NT2/D1 (cell line): ENCODE results near the gene DIS3L2.

Experiments
- DNase-seq: peaks from one replicate; pipeline ENCODE4 v3.0.0-alpha.2; 2011; ENCODE audit warnings: low read depth, low spot score
- H3K27me3 ChIP-seq: 2 replicates; pipeline ENCODE4 v1.6.0; 2011; ENCODE audit warnings: mild to moderate bottlenecking; ENCODE audit not compliant: insufficient read length, insufficient read depth
- H3K36me3 ChIP-seq: 2 replicates; pipeline ENCODE4 v1.6.1; 2011; ENCODE audit warnings: mild to moderate bottlenecking, low read length, mixed read lengths; ENCODE audit not compliant: insufficient read depth, insufficient read length
- H3K4me1 ChIP-seq: 2 replicates; pipeline ENCODE4 v1.5.1; 2011; ENCODE audit not compliant: insufficient read depth, insufficient read length
- H3K4me3 ChIP-seq: 2 replicates; pipeline ENCODE4 v1.5.1; 2011; ENCODE audit warnings: low read depth; ENCODE audit not compliant: insufficient read length
- H3K9ac ChIP-seq: 2 replicates; pipeline ENCODE4 v1.6.0; 2011; ENCODE audit warnings: low read depth; ENCODE audit not compliant: insufficient read length
- H3K9me3 ChIP-seq: 2 replicates; pipeline ENCODE4 v1.5.1; 2011; ENCODE audit warnings: mild to moderate bottlenecking, low read length; ENCODE audit not compliant: insufficient read depth
- SUZ12 ChIP-seq: IDR thresholded peaks from 2 replicates; pipeline ENCODE4 v1.6.1; 2011; ENCODE audit not compliant: insufficient read length, insufficient read depth; ENCODE audit errors: extremely low read depth
- YY1 ChIP-seq: IDR thresholded peaks from 2 replicates; pipeline ENCODE4 v1.6.1; 2011; ENCODE audit not compliant: insufficient read length, insufficient read depth
- ZNF274 ChIP-seq: IDR thresholded peaks from 2 replicates; pipeline ENCODE4 v1.6.1; 2011; ENCODE audit warnings: mild to moderate bottlenecking, low read depth, low read length

Gene DIS3L2

DNA sequence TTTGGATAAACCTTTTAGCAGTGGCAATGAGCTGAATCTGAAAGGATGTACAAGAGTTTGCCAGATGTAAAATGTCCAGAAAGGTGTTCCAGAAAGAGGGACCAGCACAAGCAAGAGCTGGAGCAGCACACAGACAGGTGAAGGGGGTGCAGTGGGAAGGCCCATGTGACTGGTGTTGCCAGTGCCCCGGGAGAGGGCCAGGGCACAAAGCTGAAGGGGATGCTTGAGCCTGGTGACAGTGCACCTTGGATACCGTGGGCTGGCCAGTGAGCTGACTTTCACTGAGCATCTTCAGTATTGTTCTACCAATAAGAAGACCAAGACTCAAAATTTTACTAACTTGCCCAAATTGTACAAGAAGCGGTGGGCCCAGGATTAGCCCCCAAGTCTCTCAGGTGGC is 284.7 kb downstream of the DIS3L2 start:
- Histone ChIP-seq H3K9ac (no peak overlapping the region), H3K4me1 (no peaks in the 10 kb centered on the region)
- TF ChIP-seq ZNF274 (no peak), YY1 (no peak), SUZ12 (no peak)

DNA sequence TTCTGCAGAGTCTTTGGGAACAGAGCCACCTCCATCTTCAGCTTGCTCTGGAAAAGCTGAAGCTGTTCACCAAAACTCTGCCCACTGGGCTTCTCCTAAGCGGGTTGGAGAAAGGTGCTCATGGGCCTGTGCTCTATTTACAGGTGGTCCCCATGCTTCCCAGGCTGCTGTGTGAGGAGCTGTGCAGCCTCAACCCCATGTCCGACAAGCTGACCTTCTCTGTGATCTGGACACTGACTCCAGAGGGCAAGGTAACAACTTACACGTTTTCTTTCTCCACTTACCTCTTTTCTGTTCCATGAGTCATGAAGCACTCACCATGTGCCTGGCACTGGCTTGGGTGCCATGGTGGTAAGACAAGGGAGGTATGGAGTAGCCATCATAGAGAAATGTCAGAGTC is 287.6 kb downstream of the DIS3L2 start:
- TF ChIP-seq YY1 (no peak), ZNF274 (no peak), SUZ12 (no peak)
- peaks cover 14% of the 10 kb centered on the region for H3K36me3 ChIP-seq
- no peaks in the 10 kb centered on the region for H3K27me3 ChIP-seq
- no peaks in the 10 kb centered on the region for H3K4me1 ChIP-seq
- H3K9me3 ChIP-seq = no peaks in the 10 kb centered on the region
- no peak overlapping the region for H3K4me3 ChIP-seq
- no peak overlapping the region for H3K9ac ChIP-seq
- DNase-seq = no peak

More for the DNA sequence above, 284.7 kb downstream of the DIS3L2 start:
- no peak for DNase-seq
- H3K36me3 ChIP-seq = peaks cover 9% of the 10 kb centered on the region
- no peaks in the 10 kb centered on the region for H3K27me3 ChIP-seq
- H3K4me3 ChIP-seq = no peak overlapping the region
- H3K9me3 ChIP-seq = no peaks in the 10 kb centered on the region

DNA sequence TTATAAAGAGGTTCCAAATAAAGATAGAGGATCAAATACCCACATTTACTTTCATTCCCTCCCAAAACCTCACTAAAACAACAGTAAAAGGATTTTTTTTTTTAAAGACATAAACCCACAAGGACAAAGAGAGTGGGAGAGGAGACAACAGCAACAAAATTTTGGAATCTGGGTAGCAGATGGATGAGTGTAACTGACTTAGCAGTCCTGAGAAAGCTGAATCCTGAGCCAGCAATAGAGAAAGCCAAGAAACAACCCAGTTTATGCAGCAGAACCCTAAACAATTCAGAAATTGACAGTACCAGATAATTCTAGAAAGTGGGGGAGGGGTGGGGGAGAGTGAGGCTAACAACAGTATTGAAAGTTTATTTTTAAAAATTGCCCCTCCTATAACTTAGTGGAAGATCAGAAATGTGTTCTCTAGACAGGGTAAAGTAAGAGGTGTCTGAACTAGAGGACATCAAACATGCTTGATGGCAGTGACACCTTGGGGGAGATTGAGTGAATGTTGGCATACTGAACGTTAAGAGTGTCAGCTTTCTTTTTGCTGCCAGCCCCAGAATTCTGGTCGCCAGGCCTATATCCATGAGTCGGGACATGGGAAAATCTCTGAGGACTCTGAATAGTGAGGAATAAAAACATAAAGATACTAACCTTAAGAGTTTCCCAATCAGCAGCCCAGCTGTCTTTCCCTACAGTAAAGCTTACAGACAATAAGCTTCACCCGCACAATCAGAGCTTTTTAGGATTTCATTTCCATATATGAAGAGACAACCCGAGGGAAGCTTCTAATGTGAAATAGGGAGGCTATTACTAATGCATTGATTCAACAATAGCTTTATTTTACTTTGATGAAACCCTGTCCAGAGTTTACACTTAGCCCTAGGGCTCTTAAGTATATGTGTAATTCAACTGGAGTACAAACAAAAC is 289.0 kb downstream of the DIS3L2 start:
- Histone ChIP-seq H3K9ac (no peak overlapping the region), H3K27me3 (no peaks in the 10 kb centered on the region), H3K36me3 (peaks cover 17% of the 10 kb centered on the region), H3K9me3 (no peaks in the 10 kb centered on the region), H3K4me1 (no peaks in the 10 kb centered on the region), H3K4me3 (no peak overlapping the region)
- no peak for DNase-seq
- TF ChIP-seq ZNF274 (no peak), SUZ12 (no peak), YY1 (no peak)

DNA sequence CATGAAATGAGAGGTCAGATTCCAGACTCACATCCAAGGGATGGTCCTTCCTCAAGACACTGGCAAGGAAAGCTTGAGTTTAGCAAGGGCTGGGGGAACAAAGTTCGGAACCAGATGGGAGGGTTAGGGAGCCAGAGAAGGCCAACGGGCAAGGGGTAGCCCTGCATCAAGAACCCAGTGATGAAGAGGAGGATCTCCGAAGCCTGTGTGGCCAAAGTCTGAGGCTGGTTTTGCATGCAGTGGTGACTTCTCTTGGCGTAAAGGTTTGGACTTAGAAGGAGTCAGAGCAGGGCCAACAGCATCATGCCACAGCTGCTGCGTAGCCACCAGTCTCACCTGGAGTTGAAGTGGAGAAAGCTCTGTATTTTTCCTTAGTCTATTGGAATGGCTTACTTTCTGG is 293.5 kb downstream of the DIS3L2 start:
- DNase-seq = no peak
- H3K27me3 ChIP-seq = no peaks in the 10 kb centered on the region

DNA sequence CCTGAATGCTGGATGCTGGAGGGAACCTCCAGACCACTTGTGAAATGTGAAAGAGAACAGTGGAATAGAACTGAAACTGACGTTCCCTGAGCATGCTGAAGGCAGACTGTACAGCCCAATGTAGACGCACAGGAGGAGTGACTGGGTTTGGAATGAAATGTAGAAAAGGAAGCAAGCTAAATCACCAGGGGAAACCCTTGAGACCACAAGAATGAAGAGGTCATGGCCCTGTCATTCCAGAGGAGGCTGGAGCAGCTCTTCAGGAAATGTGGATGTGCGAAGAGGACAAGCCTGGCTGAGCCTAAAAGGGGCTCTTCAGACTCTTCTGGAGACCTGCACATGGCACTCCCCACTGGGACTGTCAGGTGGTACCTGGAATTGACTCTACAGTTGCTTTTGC is 298.6 kb downstream of the DIS3L2 start:
- Histone ChIP-seq H3K4me1 (no peaks in the 10 kb centered on the region), H3K9me3 (no peaks in the 10 kb centered on the region), H3K27me3 (no peaks in the 10 kb centered on the region), H3K9ac (no peak overlapping the region), H3K36me3 (peaks cover 15% of the 10 kb centered on the region), H3K4me3 (no peak overlapping the region)
- TF ChIP-seq ZNF274 = no peak
- TF ChIP-seq SUZ12 = no peak
- TF ChIP-seq YY1 = no peak
- DNase-seq = no peak

More for the DNA sequence above, 293.5 kb downstream of the DIS3L2 start:
- TF ChIP-seq ZNF274 (no peak), YY1 (no peak), SUZ12 (no peak)
- Histone ChIP-seq H3K36me3 (peaks cover 8% of the 10 kb centered on the region), H3K4me1 (no peaks in the 10 kb centered on the region), H3K9me3 (no peaks in the 10 kb centered on the region), H3K4me3 (no peak overlapping the region), H3K9ac (no peak overlapping the region)

DNA sequence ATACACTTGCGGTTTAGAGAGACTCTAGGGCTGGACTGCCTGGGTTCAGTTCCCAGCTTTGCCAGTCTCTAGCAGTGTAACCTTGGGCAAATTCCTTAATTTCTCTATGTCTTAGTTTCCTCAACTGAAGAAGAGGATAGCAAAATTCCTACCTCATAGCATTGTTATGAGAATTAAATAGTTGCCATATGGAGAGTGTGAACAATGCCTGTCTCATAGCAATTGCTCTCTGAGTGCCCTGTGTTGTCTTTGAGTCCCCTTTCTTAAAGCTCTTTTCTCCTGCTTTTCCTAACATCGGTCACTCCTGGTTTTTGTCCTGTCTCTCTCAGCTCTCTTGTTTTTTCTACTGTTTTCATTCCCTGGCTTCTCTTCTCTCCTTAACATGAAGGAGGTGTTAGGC is 300.3 kb downstream of the DIS3L2 start:
- Histone ChIP-seq H3K9ac (no peak overlapping the region), H3K27me3 (no peaks in the 10 kb centered on the region), H3K4me3 (no peak overlapping the region), H3K9me3 (no peaks in the 10 kb centered on the region), H3K36me3 (peaks cover 14% of the 10 kb centered on the region), H3K4me1 (no peaks in the 10 kb centered on the region)
- no peak for DNase-seq
- TF ChIP-seq YY1 = no peak
- TF ChIP-seq SUZ12 = no peak
- TF ChIP-seq ZNF274 = no peak

DNA sequence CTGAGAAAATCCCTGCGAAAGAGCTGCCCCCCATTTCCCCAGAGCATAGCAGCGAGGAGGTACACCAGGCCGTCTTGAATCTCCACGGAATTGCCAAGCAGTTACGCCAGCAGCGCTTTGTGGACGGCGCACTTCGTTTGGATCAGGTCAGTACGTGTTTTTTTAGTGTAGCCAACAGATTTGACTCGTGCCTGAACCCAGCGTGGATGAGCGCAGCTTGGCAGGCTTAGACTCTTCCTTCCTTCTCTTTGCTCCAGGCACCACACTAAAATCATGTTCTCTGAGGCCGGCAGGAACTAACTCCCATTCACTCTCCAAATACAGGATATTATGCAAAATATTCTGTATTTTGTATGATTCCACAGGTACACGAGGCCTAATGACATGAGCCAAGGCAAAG is 301.8 kb downstream of the DIS3L2 start:
- H3K36me3 ChIP-seq = peaks cover 14% of the 10 kb centered on the region
- no peak overlapping the region for H3K4me3 ChIP-seq
- TF ChIP-seq ZNF274 (no peak), YY1 (no peak), SUZ12 (no peak)
- no peaks in the 10 kb centered on the region for H3K27me3 ChIP-seq
- no peaks in the 10 kb centered on the region for H3K9me3 ChIP-seq
- no peak for DNase-seq
- no peaks in the 10 kb centered on the region for H3K4me1 ChIP-seq
- H3K9ac ChIP-seq = no peak overlapping the region
